Measurements from ENCODE around the gene LRRC2. TPM values are rescaled to one million over a fixed set of nuclear protein-coding genes. Genes with fewer than 3 reads are reported as not detected.

LRRC2 gene
- total RNA-seq, 1 donor from 2014 or later = not detected

GRCh38 chr3:46480491-46481195, 85.5 kb downstream of the LRRC2 start:
- H3K27me3 Mint-ChIP-seq (ENCODE audit: insufficient read depth, low read depth) = peaks cover 7% of the 10 kb centered on the region
- no peaks in the 10 kb centered on the region for H3K36me3 ChIP-seq
- H3K27ac ChIP-seq = no peak overlapping the region
- H3K9ac ChIP-seq = no peak overlapping the region
- H2AFZ ChIP-seq (replicated peaks) = no peak overlapping the region
- no peaks in the 10 kb centered on the region for H3K27me3 ChIP-seq
- H3K79me2 ChIP-seq (ENCODE audit: low read depth) = no peaks in the 10 kb centered on the region
- H4K20me1 ChIP-seq (ENCODE audit: low read depth) = no peaks in the 10 kb centered on the region
- no peak overlapping the region for H3K4me2 ChIP-seq
- H3K9me3 ChIP-seq (ENCODE audit: low read depth) = no peaks in the 10 kb centered on the region
- peak overlapping the region; percentile 46 for H3K27ac Mint-ChIP-seq
- H3K4me1 ChIP-seq = no peaks in the 10 kb centered on the region
- H3K36me3 Mint-ChIP-seq = no peaks in the 10 kb centered on the region
- no peak overlapping the region for H3K4me3 ChIP-seq
- no peak for DNase-seq (ENCODE audit: low spot score)
- no peaks in the 10 kb centered on the region for H3K4me1 Mint-ChIP-seq
- TF ChIP-seq EZH2 (IDR thresholded peaks at IDR 0.05) (no peak), EZH2phosphoT487 (IDR thresholded peaks at IDR 0.05) (no peak)
- TF ChIP-seq, protein P1, sequence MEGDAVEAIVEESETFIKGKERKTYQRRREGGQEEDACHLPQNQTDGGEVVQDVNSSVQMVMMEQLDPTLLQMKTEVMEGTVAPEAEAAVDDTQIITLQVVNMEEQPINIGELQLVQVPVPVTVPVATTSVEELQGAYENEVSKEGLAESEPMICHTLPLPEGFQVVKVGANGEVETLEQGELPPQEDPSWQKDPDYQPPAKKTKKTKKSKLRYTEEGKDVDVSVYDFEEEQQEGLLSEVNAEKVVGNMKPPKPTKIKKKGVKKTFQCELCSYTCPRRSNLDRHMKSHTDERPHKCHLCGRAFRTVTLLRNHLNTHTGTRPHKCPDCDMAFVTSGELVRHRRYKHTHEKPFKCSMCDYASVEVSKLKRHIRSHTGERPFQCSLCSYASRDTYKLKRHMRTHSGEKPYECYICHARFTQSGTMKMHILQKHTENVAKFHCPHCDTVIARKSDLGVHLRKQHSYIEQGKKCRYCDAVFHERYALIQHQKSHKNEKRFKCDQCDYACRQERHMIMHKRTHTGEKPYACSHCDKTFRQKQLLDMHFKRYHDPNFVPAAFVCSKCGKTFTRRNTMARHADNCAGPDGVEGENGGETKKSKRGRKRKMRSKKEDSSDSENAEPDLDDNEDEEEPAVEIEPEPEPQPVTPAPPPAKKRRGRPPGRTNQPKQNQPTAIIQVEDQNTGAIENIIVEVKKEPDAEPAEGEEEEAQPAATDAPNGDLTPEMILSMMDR (IDR thresholded peaks at IDR 0.05) = no peak
- H3K4me3 Mint-ChIP-seq = no peak overlapping the region
- H3F3A ChIP-seq (ENCODE audit: low read depth) = no peaks in the 10 kb centered on the region
- no peaks in the 10 kb centered on the region for H3K9me3 Mint-ChIP-seq

- no peaks in the 10 kb centered on the region for H3F3A ChIP-seq (ENCODE audit: low read depth)
- H2AFZ ChIP-seq (replicated peaks) = no peak overlapping the region
- Mint-ChIP-seq H3K27me3 (ENCODE audit: insufficient read depth, low read depth) (peaks cover 10% of the 10 kb centered on the region), H3K9me3 (peaks cover 4% of the 10 kb centered on the region), H3K27ac (no peak overlapping the region), H3K36me3 (no peaks in the 10 kb centered on the region), H3K4me3 (no peak overlapping the region), H3K4me1 (no peaks in the 10 kb centered on the region)
- no peaks in the 10 kb centered on the region for H3K27me3 ChIP-seq
- no peak overlapping the region for H3K4me3 ChIP-seq
- no peak overlapping the region for H3K27ac ChIP-seq
- H4K20me1 ChIP-seq (ENCODE audit: low read depth) = no peaks in the 10 kb centered on the region
- H3K4me2 ChIP-seq = no peak overlapping the region
- no peak for DNase-seq (ENCODE audit: low spot score)
- H3K9ac ChIP-seq = no peak overlapping the region
- TF ChIP-seq, protein P1 (IDR thresholded peaks at IDR 0.05) = no peak
- TF ChIP-seq EZH2phosphoT487 (IDR thresholded peaks at IDR 0.05) (no peak), EZH2 (IDR thresholded peaks at IDR 0.05) (no peak)
- H3K79me2 ChIP-seq (ENCODE audit: low read depth) = no peaks in the 10 kb centered on the region
- no peaks in the 10 kb centered on the region for H3K9me3 ChIP-seq (ENCODE audit: low read depth)
- no peaks in the 10 kb centered on the region for H3K36me3 ChIP-seq
- H3K4me1 ChIP-seq = no peaks in the 10 kb centered on the region
These were observed 86.4 kb downstream of the LRRC2 start for GRCh38 chr3:46479696-46480095.

GRCh38 chr3:46479021-46479420, 87.1 kb downstream of the LRRC2 start:
- DNase-seq (ENCODE audit: low spot score) = no peak
- no peak for TF ChIP-seq EZH2phosphoT487 (IDR thresholded peaks at IDR 0.05)
- TF ChIP-seq, protein P1 (IDR thresholded peaks at IDR 0.05) = no peak
- no peak for TF ChIP-seq EZH2 (IDR thresholded peaks at IDR 0.05)
- no peaks in the 10 kb centered on the region for H3K4me1 ChIP-seq
- Mint-ChIP-seq H3K4me3 (no peak overlapping the region), H3K27me3 (ENCODE audit: insufficient read depth, low read depth) (peaks cover 10% of the 10 kb centered on the region), H3K9me3 (peaks cover 11% of the 10 kb centered on the region), H3K4me1 (no peaks in the 10 kb centered on the region), H3K27ac (no peak overlapping the region), H3K36me3 (no peaks in the 10 kb centered on the region)
- H4K20me1 ChIP-seq (ENCODE audit: low read depth) = no peaks in the 10 kb centered on the region
- no peaks in the 10 kb centered on the region for H3K79me2 ChIP-seq (ENCODE audit: low read depth)
- H3K27me3 ChIP-seq = no peaks in the 10 kb centered on the region
- H3K9me3 ChIP-seq (ENCODE audit: low read depth) = no peaks in the 10 kb centered on the region
- H3K36me3 ChIP-seq = no peaks in the 10 kb centered on the region
- no peak overlapping the region for H3K4me2 ChIP-seq
- no peaks in the 10 kb centered on the region for H3F3A ChIP-seq (ENCODE audit: low read depth)
- H3K27ac ChIP-seq = no peak overlapping the region
- no peak overlapping the region for H2AFZ ChIP-seq (replicated peaks)
- no peak overlapping the region for H3K4me3 ChIP-seq
- H3K9ac ChIP-seq = no peak overlapping the region
